ENCODE measurements around the gene LPP. TPM values are rescaled to one million over a fixed set of nuclear protein-coding genes. Genes with fewer than 3 reads are reported as not detected.

Gene LPP
- total RNA-seq, 4 donors from 2014 or later = 183 to 293 (median 242) TPM

DNA sequence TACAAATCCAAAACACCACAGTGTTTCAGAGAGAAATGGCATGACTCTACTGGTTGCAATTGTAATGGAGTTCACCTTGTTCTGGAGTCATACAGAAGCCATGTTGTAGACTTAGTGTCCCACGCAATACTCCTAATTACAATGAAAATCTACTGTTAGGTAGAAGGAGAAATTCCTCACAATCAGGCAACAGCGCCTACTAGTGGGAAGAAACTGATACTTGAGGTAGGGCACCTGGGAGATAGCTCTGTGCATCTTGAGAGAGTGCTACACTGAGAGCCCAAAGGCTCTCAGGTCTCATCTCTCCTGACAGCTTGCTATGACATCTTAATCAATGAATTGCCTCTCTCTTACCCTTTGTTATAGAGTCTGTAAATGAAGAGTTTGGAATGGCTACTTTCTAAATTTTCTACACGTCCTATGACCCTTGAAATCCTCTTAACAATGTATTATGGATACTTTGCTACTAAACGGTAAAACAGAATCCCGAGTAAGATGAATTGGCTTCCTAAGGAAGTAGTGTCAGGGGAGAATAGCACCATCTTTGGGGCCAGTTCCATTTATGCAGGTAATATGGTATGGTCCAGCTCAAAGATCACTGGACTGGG is 595.2 kb downstream of the LPP start:
- DNase-seq (ENCODE audit: low spot score in 2 of 2) = no peak
- Histone ChIP-seq H3K9me3 (no peaks in the 10 kb centered on the region), H3K36me3 (no peaks in the 10 kb centered on the region), H3K27me3 (no peaks in the 10 kb centered on the region), H3K27ac (no peak overlapping the region), H3K4me1 (peaks cover 0 to 4% (median 0%) of the 10 kb centered on the region in 4 donors), H3K4me3 (no peak overlapping the region)
- 78 to 92% methylated on average over 5 of the region's 5 CpGs for WGBS, 2 donors
- TF ChIP-seq POLR2A (IDR thresholded peaks at IDR 0.05) (no peak), EP300 (IDR thresholded peaks at IDR 0.05) (no peak)
- TF ChIP-seq, protein P1, sequence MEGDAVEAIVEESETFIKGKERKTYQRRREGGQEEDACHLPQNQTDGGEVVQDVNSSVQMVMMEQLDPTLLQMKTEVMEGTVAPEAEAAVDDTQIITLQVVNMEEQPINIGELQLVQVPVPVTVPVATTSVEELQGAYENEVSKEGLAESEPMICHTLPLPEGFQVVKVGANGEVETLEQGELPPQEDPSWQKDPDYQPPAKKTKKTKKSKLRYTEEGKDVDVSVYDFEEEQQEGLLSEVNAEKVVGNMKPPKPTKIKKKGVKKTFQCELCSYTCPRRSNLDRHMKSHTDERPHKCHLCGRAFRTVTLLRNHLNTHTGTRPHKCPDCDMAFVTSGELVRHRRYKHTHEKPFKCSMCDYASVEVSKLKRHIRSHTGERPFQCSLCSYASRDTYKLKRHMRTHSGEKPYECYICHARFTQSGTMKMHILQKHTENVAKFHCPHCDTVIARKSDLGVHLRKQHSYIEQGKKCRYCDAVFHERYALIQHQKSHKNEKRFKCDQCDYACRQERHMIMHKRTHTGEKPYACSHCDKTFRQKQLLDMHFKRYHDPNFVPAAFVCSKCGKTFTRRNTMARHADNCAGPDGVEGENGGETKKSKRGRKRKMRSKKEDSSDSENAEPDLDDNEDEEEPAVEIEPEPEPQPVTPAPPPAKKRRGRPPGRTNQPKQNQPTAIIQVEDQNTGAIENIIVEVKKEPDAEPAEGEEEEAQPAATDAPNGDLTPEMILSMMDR (IDR thresholded peaks at IDR 0.05) = peak in 2 of 5 experiments; percentile 30 to 39

DNA sequence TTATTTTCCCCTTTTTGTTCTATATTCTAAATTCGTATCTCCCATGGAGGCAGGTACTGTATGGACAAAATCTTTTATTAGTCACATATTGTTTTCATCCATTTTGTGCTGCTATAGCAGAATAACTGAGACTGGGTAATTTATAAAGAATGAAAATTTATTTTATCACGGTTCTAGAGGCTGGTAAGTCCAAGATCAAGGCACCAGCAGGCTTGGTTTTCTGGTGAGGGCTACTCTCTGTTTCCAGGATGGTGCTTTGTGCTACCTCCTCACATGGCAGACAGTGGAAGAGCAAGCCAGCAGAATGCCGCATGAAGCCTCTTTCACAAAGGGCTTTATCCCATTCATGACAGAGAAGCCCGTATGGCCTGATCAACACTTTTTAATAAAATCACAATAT is 595.9 kb downstream of the LPP start:
- no peaks in the 10 kb centered on the region for H3K27me3 ChIP-seq
- no peak for DNase-seq (ENCODE audit: low spot score in 2 of 2)
- no peaks in the 10 kb centered on the region for H3K9me3 ChIP-seq
- H3K36me3 ChIP-seq = no peaks in the 10 kb centered on the region
- WGBS, 2 donors = 95 to 99% methylated on average over 4 of the region's 4 CpGs
- TF ChIP-seq, protein P1 (IDR thresholded peaks at IDR 0.05) = no peak
- TF ChIP-seq EP300 (IDR thresholded peaks at IDR 0.05) (no peak), POLR2A (IDR thresholded peaks at IDR 0.05) (no peak)
- H3K4me1 ChIP-seq = peaks cover 0 to 4% (median 0%) of the 10 kb centered on the region in 4 donors
- no peak overlapping the region for H3K27ac ChIP-seq
- H3K4me3 ChIP-seq = no peak overlapping the region

DNA sequence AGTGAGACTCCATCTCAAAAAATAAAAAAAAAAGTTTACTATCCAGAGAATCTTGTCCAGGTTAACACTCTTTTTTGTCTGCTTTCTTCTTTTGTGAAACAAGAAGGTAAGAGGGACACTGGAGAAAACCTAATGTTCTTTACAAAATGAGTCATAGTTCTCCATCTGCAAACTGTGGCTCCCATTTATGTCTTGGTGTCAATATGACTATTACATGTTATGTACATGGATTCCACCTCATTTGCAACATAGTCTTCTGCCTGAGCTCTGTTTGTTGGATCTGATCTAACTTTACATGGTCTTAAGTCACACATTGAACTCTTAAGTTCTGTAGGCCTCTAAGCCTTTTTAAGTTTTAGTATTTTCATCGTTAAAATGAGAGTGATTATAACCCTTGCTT is 596.7 kb downstream of the LPP start:
- TF ChIP-seq POLR2A (IDR thresholded peaks at IDR 0.05) = no peak
- TF ChIP-seq, protein P1 (IDR thresholded peaks at IDR 0.05) = no peak
- no peak for TF ChIP-seq EP300 (IDR thresholded peaks at IDR 0.05)
- Histone ChIP-seq H3K36me3 (no peaks in the 10 kb centered on the region), H3K4me3 (no peak overlapping the region), H3K9me3 (no peaks in the 10 kb centered on the region), H3K4me1 (peaks cover 0 to 4% (median 0%) of the 10 kb centered on the region in 4 donors), H3K27me3 (no peaks in the 10 kb centered on the region), H3K27ac (no peak overlapping the region)
- WGBS, 2 donors = 72 to 75% methylated on average over 1 of the region's 1 CpG
- DNase-seq (ENCODE audit: low spot score in 2 of 2) = no peak

DNA sequence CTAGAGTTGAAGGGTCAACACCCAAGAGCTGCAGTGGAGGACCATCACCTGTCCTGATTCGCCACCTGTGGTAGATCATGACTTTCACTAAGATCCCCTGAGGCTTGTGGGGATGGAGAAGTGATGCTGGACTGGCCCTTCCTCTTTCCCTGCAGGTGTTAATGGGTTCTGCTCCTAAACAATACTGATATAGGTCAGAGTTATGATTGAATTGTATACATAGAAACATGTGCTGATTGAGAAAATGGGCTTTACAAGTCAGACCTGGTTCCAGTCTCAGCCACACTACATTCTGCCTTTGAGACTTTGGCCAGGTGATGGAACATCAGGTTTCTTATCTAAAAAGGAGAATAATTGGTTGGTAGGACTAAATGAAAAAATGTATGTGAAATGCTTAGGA is 598.9 kb downstream of the LPP start:
- Histone ChIP-seq H3K4me3 (no peak overlapping the region), H3K36me3 (no peaks in the 10 kb centered on the region), H3K4me1 (no peaks in the 10 kb centered on the region), H3K27ac (no peak overlapping the region), H3K27me3 (no peaks in the 10 kb centered on the region), H3K9me3 (no peaks in the 10 kb centered on the region)
- TF ChIP-seq POLR2A (IDR thresholded peaks at IDR 0.05) (no peak), EP300 (IDR thresholded peaks at IDR 0.05) (no peak)
- TF ChIP-seq, protein P1 (IDR thresholded peaks at IDR 0.05) = no peak
- 90 to 91% methylated on average over 1 of the region's 1 CpG for WGBS, 2 donors
- no peak for DNase-seq (ENCODE audit: low spot score in 2 of 2)

DNA sequence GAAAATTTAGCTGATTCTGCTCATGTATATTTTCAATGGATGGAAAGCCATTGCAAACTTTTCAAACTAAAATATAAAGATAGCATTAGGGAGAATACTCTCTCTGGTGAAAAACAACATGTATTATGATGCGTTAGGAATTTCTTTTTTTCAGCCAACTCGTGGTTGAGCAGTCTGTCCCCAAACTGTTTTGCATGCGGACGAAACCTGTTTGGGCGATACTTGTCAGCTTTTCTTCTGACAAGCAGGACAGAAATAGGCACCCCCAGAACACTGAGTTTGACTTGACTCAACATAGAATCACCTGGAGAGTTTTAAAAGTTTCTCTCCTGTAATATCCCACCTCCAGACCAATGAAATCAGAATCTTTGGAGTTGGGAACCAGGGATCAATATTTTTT is 600.3 kb downstream of the LPP start:
- Histone ChIP-seq H3K27ac (no peak overlapping the region), H3K36me3 (no peaks in the 10 kb centered on the region), H3K9me3 (no peaks in the 10 kb centered on the region), H3K27me3 (no peaks in the 10 kb centered on the region), H3K4me1 (no peaks in the 10 kb centered on the region), H3K4me3 (no peak overlapping the region)
- no peak for DNase-seq (ENCODE audit: low spot score in 2 of 2)
- 89 to 93% methylated on average over 5 of the region's 5 CpGs for WGBS, 2 donors
- no peak for TF ChIP-seq POLR2A (IDR thresholded peaks at IDR 0.05)
- TF ChIP-seq, protein P1 (IDR thresholded peaks at IDR 0.05) = no peak
- no peak for TF ChIP-seq EP300 (IDR thresholded peaks at IDR 0.05)

All from tibial nerve (tissue), 4 donors.